Pulmonary artery endothelial cell (primary cell): ENCODE results near the gene LIAS. TPM values are rescaled to one million over a fixed set of nuclear protein-coding genes. Genes with fewer than 3 reads are reported as not detected.
"Not testable (repeated sequence)": the region's sequence is repeated elsewhere in the genome, so short reads cannot be mapped to it uniquely, and the experiment has no call there.

Experiments
- DNase-seq: peaks from one replicate; pipeline ENCODE4 v3.0.0-alpha.2; 2011; ENCODE audit warnings: low read depth, low spot score
- total RNA-seq: library from RNA; depleted of rRNA; stranded (reverse); fragments of >200 nt; gene quantifications from 2 replicates; pipeline ENCODE4 v1.2.3, GENCODE V29; 2014

LIAS gene
- total RNA-seq: 6.7 and 6.9 TPM in 2 replicates

DNA sequence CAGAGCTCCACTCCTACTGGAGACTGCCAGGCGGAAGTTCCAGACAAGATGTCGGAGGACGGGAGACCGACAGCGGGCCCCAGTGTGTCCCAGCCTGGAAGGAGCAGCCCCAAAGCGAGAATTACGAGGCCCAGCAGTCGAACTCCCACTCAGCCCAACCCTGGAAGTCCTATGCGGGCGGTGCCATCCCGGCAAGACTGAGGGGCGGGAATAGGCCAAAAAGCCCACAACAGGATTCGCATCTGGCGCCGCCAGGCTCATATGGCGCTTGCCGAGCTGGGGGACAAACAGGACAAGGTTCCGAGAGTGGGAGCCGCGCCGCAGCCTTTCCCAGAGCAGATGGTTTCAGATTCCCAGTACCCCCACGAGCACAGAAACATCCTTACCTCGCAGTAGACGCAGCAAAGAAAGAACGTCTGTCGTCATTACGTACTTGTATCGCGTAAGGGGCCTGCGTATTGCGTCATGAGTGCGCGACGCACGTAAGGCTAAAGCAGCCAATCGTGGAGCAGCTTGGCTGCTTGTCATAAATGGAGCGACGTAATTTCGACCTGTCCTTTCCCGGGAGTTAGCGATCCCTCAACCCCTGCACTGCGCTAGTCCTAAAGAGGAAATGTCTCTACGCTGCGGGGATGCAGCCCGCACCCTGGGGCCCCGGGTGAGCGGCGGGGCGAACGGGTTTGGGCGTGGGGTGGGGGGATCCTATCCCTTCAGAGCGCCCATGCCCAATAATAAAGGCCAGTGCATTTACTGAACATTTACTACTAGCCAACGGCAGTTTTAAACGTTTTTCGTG is at the start of gene LIAS, which contains the start of gene RPL9:
Gene LIAS, plus strand, starts transcription at position 552 of the 796 bp plus-strand sequence. Its CDS starts 62 bp downstream, at position 614.
Gene RPL9, minus strand, starts transcription at position 418 of the 796 bp plus-strand sequence. CDS start 483 bp downstream, outside the sequence.
- DNase-seq: peak; percentile 98

- no peak for DNase-seq
Observed at GRCh38 chr4:39410415-39410814, 48.4 kb upstream of the LIAS start.

DNA sequence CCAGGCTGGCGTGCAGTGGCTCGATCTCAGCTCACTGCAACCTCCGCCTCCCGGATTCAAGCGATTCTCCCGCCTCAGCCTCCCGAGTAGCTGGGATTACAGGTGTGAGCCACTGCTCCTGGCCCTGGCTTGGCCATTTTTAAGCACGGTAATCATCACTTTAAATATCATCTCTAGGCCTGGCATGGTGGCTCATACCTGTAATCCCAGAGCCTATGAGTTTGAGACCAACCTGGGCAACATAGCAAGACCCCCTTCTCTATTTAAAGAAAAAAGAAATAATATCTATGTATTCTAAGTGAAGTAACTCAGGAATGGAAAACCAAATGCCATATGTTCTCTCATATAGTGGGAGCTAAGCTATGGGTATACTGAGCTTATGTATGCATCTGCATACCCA is 47.3 kb upstream of the LIAS start:
- DNase-seq: not testable (repeated sequence)

DNA sequence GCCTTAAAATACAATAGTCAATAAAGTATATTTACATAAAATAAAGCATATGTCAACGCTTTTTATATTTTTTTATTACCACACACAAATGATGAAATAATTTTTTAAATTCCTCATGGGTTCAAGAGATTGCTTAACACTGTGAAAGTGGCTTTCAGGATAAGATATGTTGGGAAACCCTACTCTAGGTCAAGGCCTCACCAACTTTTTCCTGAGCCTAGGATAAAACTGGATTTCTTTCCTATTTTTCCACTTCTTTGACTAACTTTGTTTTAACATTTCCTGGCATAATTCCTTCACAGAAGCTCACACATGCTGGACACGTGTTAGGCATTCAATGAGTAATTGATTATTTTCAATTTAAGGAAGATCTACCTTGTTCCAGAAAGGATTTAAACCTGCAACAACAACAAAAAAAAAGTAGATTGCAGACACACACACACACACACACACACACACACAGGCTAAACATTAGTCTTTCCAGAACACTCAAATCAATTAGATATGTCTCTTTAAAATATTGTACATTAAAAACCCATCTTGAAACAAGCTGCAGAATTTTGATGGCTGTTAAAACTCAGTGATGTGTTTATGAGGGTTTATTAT is 43.1 kb upstream of the LIAS start:
- DNase-seq: no peak

DNA sequence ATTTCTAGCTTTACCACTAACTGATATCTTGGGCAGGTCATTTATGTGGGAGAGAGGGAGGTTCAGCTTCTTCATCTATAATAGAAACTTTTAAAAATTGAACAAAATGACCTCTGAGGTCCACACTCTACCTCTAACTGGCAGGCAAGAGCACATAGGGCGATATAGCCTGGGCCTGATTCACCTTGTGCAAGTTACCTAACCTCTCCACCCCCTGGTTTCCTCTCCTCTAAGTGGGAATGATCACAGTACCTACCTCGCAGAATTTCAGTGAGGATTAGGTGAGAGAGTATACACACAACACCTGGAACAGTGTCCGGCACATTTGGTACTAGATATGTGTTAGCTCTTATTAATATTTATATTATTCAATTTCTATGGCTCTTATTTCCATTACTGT is 36.6 kb upstream of the LIAS start:
- no peak for DNase-seq

DNA sequence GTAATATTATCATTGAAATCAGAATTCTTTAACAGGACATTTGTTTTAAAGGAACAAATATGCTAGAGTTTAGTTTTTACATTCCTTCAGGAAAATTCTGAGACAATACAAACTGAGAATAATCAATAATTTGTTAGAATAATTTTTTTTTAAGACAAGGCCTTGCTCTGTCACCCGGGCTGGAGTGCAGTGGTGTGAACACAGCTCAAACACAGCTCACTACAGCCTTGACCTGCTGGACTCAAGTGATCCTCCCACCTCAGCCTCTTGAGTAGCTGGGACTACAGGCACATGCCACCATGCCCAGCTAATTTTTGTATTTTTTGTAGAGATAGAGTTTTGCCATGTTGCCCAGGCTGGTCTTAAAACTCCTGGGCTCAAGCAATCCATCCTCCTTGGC is 33.6 kb upstream of the LIAS start:
- not testable (repeated sequence) for DNase-seq

- no peak for DNase-seq
Observed at GRCh38 chr4:39426728-39427127, 32.1 kb upstream of the LIAS start.

DNA sequence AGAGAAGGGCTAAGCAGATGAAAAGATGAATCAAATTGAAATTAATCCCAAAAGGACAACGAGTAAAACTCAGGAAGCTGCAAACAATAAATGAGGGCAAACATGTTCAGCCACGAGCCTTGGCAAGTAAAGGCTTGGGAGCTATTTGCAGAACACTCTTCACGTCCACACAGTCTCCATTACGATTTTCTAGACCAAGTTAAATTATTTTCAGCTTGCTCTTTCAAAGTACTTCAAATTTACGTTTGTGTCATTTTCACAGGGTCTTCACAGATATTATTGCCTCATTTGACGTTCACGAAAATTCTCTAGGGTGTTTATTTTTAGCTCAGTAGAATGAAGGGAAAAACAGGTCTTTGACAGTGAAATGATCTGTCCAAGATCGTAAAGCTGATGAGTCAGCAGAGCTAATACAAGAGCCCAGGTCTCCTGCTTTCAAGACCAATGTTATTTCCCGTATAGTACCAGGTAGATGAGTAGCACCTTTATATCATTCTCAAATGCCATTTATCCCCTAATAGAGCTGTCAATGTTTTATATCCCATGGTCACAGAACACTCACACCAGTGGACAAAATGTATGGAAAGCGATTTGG is 31.2 kb upstream of the LIAS start:
- DNase-seq: no peak

DNA sequence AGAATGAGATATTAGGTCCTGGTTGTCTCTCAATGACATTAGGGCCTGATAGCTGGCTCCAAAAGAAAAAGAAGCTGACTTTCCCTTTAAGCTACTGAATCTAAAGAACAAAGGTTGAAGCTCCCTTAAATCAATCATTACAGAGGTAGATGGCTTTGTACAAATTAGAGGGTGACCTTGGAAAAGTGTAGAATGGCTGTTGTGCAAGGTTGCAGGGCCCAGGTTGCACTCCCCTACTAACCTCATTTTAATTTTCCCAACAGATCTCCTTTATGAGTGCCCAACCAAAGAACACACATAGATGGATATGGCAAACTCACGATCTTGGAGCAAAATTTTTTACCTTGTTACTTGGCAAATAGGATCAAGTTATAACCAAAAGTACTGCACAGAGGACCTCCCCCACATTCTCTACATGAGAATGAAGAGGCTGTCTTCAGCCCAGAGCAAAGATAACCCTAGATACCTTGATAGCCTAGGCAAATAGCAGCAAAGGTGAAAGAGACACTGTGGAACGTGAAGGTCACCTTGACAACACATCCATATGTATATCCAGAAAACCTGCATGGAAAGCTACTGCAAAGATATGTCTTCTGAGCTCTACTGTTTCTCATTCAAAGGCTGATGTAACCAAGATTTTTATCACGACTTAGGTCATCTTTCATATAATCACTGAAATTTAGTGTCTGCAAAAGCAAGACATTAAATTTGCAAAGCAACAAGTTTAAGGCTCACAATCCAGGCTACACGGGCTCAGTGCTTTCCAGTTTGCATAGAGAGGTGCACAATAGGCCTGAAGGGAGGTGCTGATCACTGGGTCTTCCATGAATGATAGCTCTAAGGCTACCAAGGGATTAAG is 29.2 kb upstream of the LIAS start:
- DNase-seq: no peak

- DNase-seq: no peak
Observed at GRCh38 chr4:39433878-39434492, 24.9 kb upstream of the LIAS start.

DNA sequence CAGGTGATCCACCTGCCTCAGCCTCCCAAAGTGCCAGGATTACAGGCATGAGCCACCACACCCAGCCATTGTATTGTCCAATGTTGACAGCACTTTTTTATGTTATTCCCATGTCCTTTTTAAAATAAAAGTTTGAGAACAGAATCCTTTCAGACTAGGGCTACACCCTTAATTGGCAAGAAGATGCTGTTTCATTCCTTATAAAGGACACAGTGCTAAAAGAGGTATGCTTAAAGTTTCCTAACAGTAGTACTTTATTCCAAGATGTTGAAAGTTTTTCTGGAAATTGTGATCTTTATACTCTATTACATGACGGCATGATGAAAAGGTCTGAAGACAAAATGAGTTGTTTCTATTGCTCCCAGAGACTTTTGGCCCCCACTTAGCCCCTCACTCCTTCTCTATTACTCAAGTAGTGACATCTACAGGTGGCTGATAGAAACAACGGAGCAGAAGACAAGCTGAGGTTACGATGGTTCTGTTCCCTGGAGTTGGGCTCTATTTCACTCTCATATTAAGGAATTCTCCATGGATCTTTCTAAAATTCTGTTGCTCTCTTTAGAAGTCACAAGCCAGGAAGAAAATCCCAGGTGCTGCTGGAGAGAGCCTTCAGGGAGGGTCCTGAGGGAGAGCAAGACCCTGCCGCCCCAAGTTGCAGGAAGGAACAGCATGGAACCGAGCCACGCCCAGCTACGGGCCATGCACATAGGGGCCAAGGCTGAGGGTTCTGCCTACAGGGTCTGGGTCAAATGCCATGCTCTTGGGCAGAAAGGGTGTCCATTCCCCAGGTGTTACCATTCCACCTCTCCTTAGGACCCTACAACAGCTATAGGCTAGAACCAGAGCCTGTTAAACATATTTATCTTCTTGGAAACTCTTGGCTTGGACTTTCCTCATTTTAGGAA is 22.9 kb upstream of the LIAS start:
- DNase-seq: no peak

GRCh38 chr4:39441593-39441992 is 17.3 kb upstream of the LIAS start:
- no peak for DNase-seq

- DNase-seq: no peak
Observed at GRCh38 chr4:39442998-39443397, 15.9 kb upstream of the LIAS start.

DNA sequence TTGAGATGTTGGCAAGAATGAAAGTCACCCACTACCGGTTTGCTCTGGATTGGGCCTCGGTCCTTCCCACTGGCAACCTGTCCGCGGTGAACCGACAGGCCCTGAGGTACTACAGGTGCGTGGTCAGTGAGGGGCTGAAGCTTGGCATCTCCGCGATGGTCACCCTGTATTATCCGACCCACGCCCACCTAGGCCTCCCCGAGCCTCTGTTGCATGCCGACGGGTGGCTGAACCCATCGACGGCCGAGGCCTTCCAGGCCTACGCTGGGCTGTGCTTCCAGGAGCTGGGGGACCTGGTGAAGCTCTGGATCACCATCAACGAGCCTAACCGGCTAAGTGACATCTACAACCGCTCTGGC is 12.4 kb upstream of the LIAS start:
- no peak for DNase-seq

GRCh38 chr4:39446842-39447573 is 11.8 kb upstream of the LIAS start:
- DNase-seq: no peak

- DNase-seq: no peak
Observed at GRCh38 chr4:39450618-39451017, 8.2 kb upstream of the LIAS start.

DNA sequence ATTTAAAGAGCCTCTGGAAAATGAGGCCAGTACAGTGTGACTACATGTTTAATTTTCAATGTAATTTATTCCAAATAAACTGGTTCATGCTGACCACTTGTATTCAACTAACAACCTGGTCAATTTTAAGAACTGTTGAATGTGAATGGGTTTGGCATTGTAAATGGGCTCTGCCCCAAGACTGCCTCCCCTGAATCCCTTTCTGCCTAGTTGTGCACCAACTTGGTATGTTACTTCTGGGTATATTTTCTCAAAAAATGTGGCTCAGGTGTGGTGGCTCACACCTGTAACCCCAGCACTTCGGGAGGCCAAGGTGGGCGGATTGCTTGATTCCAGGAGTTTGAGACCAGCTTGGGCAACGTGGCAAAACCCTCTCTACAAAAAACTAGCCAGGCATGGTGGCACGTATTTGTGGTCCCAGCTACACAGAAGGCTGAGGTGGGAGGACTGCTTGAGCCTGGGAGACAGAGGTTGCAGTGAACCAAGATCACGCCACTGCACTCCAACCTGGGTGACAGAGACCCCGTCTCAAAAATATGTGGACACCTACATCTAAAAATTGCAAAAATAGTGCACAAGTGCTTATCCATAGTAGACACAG is 7.3 kb upstream of the LIAS start:
- no peak for DNase-seq

DNA sequence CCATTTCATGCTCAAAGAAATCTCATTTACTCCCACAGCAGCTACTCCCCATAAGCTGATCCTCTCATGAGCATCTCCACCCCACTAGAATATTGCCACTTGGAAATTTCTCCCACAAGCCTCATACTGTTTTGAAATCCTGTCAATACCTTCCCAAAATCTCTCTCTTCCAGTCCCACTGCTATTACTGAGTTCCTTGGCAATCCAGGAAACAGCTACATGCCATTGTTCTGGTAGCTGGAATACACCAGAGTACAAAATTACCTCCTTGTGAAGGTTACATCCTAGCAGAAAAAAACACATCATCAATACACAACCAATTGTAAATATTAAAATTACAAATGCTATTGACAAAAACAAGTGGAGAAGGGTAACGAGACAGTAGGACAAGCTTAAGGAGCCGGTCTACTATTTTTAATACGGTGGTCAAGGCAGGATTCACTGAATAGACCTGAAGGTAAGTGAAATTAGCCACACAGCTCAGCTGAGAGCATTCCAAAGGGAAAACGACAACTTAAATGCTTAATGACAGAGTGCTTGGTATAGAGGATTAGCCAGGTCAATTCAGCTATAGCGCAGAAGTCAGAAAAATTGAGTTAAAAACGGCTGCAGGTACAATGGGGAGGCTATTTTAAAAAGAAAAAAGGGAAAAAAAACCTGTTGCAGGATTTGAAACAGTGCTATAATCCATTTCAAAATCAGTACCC is 6.5 kb upstream of the LIAS start:
- DNase-seq: no peak
